Measurements from ENCODE around the gene WWOX.

- TF ChIP-seq POLR2A (IDR thresholded peaks at IDR 0.05) (no peak), CTCF (IDR thresholded peaks at IDR 0.05) (peak; percentile 92 to 98 (median 94))
Measured at GRCh38 chr16:78503602-78504001, 404.1 kb downstream of the WWOX start.
